Renal cortex interstitium (tissue), 11 donors: ENCODE results near the gene VPS35L. TPM values are rescaled to one million over a fixed set of nuclear protein-coding genes. Genes with fewer than 3 reads are reported as not detected.
"Not testable (repeated sequence)": the region's sequence is repeated elsewhere in the genome, so short reads cannot be mapped to it uniquely, and the experiment has no call there.

Experiments
- DNase-seq, 11 donors: peaks; one replicate each; pipeline ENCODE4 v3.0.0-alpha.2; 2013; ENCODE audit warnings: low read depth in 9 of 11, low spot score in 4 of 11; ENCODE audit errors: extremely low read depth in 1 of 11
- polyA plus RNA-seq, 3 donors: library from polyadenylated mRNA; unstranded; fragments of 120-200 nt; gene quantifications; one replicate each; pipeline ENCODE4 v1.2.1, GENCODE V29; 2013; ENCODE audit not compliant: insufficient read length in 3 of 3

VPS35L gene
- polyA plus RNA-seq, 3 donors = 60.6 to 65.1 (median 63.9) TPM

GRCh38 chr16:19524616-19525384 lies 30.7 kb upstream of the VPS35L start:
- peak in 2 of 11 donors; percentile 15 to 42 for DNase-seq

DNA sequence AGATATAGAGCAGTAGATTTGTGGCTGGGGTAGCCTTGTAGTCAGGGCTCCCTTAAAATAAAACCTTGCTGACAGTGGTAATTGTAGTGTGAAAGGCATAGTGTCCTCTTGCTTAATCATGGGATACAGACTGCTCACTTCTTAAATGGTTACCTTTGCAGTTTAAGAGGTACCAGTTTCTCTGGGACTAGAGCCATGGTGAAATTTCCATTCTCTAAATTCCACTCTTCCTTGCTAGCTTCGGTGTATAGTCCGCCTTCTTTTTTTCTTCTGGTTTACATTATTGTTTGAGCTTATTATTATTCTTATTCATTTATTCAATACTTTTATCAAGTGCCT lies 30.1 kb upstream of the VPS35L start:
- no peak for DNase-seq

DNA sequence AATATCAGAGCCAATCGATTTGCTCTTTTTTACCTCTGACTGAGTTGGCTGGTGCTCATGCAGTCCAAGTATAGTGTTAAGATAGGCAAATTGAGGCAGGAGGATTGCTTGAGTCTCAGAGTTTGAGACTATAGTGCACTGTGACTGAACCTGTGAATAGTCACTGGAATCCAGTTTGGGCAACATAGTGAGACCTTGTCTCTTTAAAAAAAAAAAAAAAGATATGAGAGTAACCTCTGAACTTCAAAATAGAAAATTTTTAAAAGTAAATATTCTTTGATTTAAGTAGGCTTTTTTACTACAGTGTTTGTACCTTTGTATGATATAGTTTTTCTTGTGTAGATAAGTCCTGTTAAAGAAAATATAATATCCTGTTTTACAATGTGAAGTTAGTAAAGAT lies 28.3 kb upstream of the VPS35L start:
- no peak for DNase-seq

GRCh38 chr16:19528666-19529065 lies 26.8 kb upstream of the VPS35L start:
- no peak for DNase-seq

- DNase-seq = no peak
Measured at GRCh38 chr16:19532601-19533000, 22.9 kb upstream of the VPS35L start.

DNA sequence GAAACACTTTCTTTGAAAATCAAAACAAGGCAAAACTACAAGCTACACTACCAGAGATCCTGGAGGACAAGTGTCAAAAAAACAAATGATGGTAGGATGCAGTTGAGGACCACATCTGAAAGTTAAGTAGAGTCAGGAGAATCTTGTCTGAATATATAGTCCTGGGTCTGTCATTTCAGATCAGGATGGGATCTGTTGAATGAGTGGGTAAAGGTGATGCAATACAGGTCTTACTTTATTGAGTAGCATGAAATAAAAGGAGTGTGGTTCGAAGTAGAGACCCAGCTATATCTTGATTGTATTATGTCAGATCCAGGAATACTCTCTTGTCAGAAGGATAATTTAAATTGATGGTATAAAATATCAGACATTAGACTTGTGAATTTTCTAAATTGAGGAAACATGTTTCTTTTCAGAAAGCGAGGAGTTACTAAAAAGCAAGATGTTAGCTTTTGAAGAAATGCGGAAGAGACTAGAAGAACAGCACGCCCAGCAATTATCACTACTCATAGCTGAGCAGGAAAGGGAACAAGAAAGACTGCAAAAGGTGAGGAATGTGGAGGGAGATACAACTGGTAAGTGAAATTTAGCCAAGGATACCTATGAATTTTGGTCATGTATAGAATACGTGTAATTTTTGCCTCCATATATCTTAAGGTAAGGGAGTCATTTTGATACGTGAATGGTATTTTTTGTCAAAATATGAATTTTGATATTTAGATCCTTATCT lies 15.1 kb upstream of the VPS35L start:
- DNase-seq = no peak

DNA sequence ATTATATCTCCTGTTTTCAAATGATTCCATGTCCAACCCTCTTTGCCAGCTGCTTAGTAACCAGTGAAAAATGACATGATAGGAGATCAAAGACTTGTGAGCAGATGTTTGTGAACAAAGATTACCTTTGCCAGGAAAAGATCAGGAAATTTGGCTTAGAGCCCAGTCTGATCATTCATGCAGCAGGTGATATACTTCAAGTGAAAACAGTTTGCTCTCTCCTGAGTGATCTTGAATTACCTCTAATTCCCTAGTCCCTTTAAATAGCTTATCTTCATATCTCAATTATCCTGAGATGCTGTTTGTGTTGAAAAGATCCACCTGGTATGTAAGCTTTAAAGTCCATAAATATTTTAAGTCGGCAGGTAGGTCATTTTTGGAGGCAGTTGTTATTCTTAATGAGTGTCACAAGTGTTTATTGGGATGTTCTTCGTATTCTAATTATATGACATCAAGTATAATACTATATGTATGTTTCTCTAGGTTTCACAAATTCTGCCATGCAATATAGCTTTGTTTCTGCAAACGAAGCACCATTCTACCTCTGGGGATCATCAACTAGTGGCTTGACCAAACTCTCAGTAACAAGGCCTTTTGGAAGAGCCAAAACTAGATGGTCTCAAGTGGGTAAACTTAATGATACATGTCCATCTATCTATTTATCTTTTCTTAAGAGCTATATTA lies 13.2 kb upstream of the VPS35L start:
- DNase-seq = no peak

GRCh38 chr16:19543278-19543996 lies 12.1 kb upstream of the VPS35L start:
- DNase-seq = not testable (repeated sequence)

GRCh38 chr16:19548144-19548543 lies 7.4 kb upstream of the VPS35L start:
- DNase-seq = no peak

DNA sequence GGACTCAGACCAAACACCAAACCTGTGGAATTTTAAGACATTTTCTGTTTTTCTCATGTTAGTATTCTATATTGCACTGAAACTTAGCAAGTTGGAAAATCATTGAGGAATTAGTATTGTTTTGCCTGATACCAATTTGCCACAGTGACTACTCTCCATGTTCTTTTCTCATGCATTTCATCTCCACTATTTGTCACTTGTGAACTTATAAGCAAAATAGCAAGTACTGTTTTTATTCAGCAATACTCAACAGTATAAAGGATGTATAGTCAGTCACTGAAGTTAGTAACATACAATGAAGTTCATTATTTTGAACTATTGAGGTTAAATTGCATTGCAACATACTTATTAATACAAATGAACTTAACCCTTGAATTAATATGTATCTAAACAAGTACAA lies 5.8 kb upstream of the VPS35L start:
- no peak for DNase-seq

- DNase-seq = peak in 3 of 11 donors; percentile 2 to 15 (median 15)
Measured at GRCh38 chr16:19555938-19556771, 652 bp downstream of the VPS35L start.

- DNase-seq = peak in 5 of 11 donors; percentile 26 to 53 (median 37)
Measured at GRCh38 chr16:19559242-19559910, 3.9 kb downstream of the VPS35L start.

DNA sequence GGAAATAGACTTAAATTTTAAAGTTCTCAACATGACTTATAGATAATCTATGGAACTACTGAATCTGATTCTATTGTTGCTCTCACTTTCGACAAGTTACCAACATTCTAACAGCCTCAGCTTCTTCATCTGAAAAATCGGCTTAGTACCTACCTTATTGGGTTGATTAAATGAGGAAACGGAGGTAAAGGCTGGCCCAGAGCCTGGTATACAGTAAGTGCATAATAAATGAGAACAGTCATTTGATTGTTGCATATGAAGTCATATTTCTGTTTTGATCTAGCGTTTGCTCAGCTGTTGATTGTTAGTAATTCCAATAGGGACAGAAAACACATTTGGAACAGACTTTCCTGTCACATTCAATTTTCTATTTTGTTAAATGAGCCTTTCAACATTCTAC lies 4.6 kb downstream of the VPS35L start:
- DNase-seq = no peak

DNA sequence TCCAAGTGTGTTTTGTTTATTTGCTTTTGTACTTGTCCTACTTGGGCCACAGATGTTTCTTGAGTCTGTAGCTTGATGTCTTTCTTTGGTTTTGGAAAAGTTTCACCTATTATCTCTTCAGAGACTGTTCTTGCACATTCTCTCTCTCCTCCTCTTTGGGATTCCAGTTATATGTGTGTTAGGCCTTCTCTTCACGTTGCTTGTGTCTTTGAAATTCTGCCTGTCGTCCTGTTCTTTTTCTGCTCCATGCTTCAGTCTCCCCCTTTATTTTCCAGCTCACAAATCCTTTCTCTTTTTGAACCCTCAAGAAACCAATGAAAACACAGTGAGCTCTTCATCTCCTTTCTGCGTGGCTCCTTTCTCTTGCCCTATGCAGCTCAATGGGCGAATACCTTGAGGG lies 7.9 kb downstream of the VPS35L start:
- DNase-seq = no peak

DNA sequence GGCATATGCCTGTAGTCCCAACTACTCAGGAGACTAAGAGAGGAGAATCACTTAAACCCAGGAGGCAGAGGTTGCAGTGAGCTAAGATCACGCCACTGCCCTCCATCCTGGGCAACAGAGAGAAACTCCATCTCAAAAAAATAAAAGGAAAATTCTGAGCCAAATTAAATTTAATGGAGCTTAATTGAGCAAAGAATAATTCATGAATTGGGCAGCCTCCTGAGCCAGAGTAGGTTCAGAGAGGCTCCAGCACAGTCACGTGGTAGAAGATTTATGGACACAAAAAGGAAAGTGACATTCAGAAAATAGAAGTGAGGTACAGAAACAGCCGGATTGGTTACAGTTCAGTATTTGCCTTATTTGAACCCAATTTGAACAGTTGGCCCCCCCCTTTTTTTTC lies 10.9 kb downstream of the VPS35L start:
- no peak for DNase-seq

DNA sequence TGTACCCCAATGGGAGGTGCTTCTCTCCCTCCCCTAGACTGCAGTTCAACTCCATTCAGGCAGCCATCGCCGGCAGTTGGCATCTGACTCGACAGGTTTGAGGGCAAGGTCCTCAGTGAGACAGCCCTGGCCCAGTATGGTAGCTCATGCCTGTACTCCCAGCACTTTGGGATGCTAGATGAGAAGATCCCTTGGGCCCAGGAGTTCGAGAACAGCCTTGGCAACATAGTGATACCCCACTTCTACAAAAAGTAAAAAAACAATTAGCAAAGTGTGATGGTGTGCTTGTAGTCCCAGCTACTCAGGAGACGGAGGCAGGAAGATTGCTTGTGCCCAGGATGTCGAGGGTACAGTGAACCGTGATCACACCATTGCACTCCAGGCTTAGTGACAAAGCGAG lies 12.1 kb downstream of the VPS35L start:
- no peak for DNase-seq

GRCh38 chr16:19573997-19574396 lies 18.5 kb downstream of the VPS35L start:
- no peak for DNase-seq

DNA sequence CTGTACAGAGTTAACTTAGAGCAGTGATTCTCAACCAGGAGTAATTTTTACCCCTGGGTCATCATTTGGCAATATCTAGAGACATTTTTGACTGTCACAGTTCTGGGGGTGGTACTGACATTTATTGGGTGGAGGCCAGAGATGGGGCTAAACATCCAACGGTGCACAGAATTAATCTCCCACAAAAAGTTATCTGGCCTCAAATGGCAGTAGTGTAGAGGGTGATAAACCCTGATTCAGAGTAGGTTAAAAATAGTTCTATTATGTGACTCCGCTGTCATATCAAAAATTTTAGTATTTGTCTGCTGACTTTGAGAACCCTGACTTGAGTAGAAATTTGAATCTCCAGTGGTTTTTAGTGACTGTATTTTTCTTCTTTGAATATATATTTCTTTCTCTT lies 19.1 kb downstream of the VPS35L start:
- DNase-seq = no peak
